Epithelial cell of umbilical artery (primary cell): ENCODE results near the gene NPTX2. TPM values are rescaled to one million over a fixed set of nuclear protein-coding genes. Genes with fewer than 3 reads are reported as not detected.

Experiments
- total RNA-seq: library from RNA; depleted of rRNA; stranded (reverse); fragments of >200 nt; gene quantifications from 2 replicates; pipeline ENCODE4 v1.2.3, GENCODE V29; 2014

NPTX2 gene, protein sequence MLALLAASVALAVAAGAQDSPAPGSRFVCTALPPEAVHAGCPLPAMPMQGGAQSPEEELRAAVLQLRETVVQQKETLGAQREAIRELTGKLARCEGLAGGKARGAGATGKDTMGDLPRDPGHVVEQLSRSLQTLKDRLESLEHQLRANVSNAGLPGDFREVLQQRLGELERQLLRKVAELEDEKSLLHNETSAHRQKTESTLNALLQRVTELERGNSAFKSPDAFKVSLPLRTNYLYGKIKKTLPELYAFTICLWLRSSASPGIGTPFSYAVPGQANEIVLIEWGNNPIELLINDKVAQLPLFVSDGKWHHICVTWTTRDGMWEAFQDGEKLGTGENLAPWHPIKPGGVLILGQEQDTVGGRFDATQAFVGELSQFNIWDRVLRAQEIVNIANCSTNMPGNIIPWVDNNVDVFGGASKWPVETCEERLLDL
- total RNA-seq = 0.91 and 2.6 TPM in 2 replicates

DNA sequence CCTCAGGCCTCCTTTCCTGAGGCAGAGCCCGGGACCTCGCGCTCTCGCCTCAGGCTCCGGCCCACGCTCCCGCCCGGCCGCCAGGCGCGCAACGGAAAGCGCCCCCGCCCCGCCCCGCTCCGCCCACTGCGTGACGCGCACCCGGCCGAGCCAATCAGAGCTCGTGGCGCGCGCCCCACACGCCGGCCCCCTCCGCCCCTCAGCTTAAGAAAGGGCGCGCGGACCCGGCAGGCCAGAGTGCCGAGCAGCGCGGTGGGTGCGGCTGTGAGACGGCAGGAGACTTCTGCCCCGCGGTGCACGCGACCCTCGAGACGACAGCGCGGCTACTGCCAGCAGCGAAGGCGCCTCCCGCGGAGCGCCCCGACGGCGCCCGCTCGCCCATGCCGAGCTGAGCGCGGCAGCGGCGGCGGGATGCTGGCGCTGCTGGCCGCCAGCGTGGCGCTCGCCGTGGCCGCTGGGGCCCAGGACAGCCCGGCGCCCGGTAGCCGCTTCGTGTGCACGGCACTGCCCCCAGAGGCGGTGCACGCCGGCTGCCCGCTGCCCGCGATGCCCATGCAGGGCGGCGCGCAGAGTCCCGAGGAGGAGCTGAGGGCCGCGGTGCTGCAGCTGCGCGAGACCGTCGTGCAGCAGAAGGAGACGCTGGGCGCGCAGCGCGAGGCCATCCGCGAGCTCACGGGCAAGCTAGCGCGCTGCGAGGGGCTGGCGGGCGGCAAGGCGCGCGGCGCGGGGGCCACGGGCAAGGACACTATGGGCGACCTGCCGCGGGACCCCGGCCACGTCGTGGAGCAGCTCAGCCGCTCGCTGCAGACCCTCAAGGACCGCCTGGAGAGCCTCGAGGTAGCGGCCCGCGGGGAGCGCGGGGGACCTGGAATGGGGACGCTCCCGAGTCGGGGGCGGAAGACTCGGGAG lies at the start of gene NPTX2:
Gene NPTX2, plus strand, starts transcription at position 235 of the 909 bp plus-strand sequence. Its CDS starts 177 bp downstream, at position 412.

Other genes with a start within 250 kb of the NPTX2 start
- under 0.01 TPM in 1 of 2 replicates, not detected in the other for gene BAIAP2L1, start 216.2 kb upstream of the NPTX2 start, total RNA-seq